GM19238 (cell line): Measurements from ENCODE around the gene EIF2S2.

Source experiments
- DNase-seq: peaks from one replicate; pipeline ENCODE4 v3.0.0; 2011; ENCODE audit warnings: low spot score; ENCODE audit not compliant: insufficient read length

EIF2S2 gene

GRCh38 chr20:34089655-34090345 lies 22.2 kb downstream of the EIF2S2 start:
- no peak for DNase-seq

- no peak for DNase-seq
Measured at GRCh38 chr20:34089175-34089479, 22.9 kb downstream of the EIF2S2 start.

GRCh38 chr20:34088305-34089174 lies 23.5 kb downstream of the EIF2S2 start:
- DNase-seq = no peak

- DNase-seq = no peak
Measured at GRCh38 chr20:34085544-34086040, 26.5 kb downstream of the EIF2S2 start.

GRCh38 chr20:34084227-34084923 lies 27.7 kb downstream of the EIF2S2 start:
- DNase-seq = no peak

- DNase-seq = no peak
Measured at GRCh38 chr20:34083781-34084180, 28.3 kb downstream of the EIF2S2 start.

- DNase-seq = no peak
Measured at GRCh38 chr20:34083137-34083536, 28.9 kb downstream of the EIF2S2 start.

GRCh38 chr20:34082232-34082887 lies 29.7 kb downstream of the EIF2S2 start:
- DNase-seq = no peak

GRCh38 chr20:34079818-34080217 lies 32.2 kb downstream of the EIF2S2 start:
- DNase-seq = no peak

- no peak for DNase-seq
Measured at GRCh38 chr20:34078540-34078939, 33.5 kb downstream of the EIF2S2 start.

- DNase-seq = no peak
Measured at GRCh38 chr20:34076952-34077351, 35.1 kb downstream of the EIF2S2 start.

- no peak for DNase-seq
Measured at GRCh38 chr20:34075647-34076046, 36.4 kb downstream of the EIF2S2 start.

GRCh38 chr20:34074101-34074760 lies 37.8 kb downstream of the EIF2S2 start:
- DNase-seq = no peak

- DNase-seq = no peak
Measured at GRCh38 chr20:34072778-34073177, 39.3 kb downstream of the EIF2S2 start.

GRCh38 chr20:34072076-34072475 lies 40.0 kb downstream of the EIF2S2 start:
- DNase-seq = no peak

GRCh38 chr20:34070859-34071258 lies 41.2 kb downstream of the EIF2S2 start:
- DNase-seq = no peak

- no peak for DNase-seq
Measured at GRCh38 chr20:34070079-34070439, 42.0 kb downstream of the EIF2S2 start.

GRCh38 chr20:34069341-34070078 lies 42.5 kb downstream of the EIF2S2 start:
- DNase-seq = peak; percentile 59

GRCh38 chr20:34068001-34068400 lies 44.0 kb downstream of the EIF2S2 start:
- no peak for DNase-seq

GRCh38 chr20:34066476-34067090 lies 45.5 kb downstream of the EIF2S2 start:
- no peak for DNase-seq
